Peyer's patch (tissue), 4 donors: ENCODE results near the gene CCDC74A.
"Not testable (repeated sequence)": the region's sequence is repeated elsewhere in the genome, so short reads cannot be mapped to it uniquely, and the experiment has no call there.

Experiments
- POLR2A ChIP-seq, 2 donors: fragments of 450-650 bp; IDR thresholded peaks; one replicate each; pipeline ENCODE4 v1.5.1; 2017; ENCODE audit warnings: antibody characterized with exemption in 2 of 2, mild to moderate bottlenecking in 2 of 2, moderate library complexity in 2 of 2
- TF ChIP-seq, protein P1 (sequence below), 6 experiments: fragments of 450-650 bp in 4 of 6; fragments of 200-600 bp in 2 of 6; sonication (generic) in 1 of 6; IDR thresholded peaks; one replicate each; pipeline ENCODE4 v1.5.1; 2017 to 2019; ENCODE audit warnings: antibody characterized with exemption in 6 of 6, mild to moderate bottlenecking in 3 of 6, moderate library complexity in 1 of 6

DNA sequence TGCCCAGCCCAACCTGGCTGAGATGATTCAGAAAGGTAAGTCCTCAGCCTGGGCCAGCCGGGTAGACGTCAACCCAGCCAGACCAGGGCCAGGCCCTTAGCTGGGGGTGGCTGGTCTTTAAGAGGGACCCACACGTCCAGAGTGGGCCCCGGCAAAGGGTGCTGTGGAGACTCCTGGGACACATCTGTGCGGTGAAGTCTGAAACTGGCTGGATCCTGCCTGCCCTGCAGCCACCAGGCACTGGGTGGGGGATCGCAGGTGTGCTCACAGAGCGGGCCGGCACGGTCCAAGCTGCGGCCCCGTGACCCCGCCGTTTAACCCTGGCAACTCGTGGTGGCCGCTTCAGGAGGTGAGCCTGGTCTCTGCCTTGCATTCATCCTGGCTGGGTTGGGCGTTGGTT lies 9.8 kb upstream of the CCDC74A start:
- not testable (repeated sequence) for TF ChIP-seq POLR2A (IDR thresholded peaks at IDR 0.05)
- TF ChIP-seq, protein P1, sequence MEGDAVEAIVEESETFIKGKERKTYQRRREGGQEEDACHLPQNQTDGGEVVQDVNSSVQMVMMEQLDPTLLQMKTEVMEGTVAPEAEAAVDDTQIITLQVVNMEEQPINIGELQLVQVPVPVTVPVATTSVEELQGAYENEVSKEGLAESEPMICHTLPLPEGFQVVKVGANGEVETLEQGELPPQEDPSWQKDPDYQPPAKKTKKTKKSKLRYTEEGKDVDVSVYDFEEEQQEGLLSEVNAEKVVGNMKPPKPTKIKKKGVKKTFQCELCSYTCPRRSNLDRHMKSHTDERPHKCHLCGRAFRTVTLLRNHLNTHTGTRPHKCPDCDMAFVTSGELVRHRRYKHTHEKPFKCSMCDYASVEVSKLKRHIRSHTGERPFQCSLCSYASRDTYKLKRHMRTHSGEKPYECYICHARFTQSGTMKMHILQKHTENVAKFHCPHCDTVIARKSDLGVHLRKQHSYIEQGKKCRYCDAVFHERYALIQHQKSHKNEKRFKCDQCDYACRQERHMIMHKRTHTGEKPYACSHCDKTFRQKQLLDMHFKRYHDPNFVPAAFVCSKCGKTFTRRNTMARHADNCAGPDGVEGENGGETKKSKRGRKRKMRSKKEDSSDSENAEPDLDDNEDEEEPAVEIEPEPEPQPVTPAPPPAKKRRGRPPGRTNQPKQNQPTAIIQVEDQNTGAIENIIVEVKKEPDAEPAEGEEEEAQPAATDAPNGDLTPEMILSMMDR (IDR thresholded peaks at IDR 0.05), result not testable (repeated sequence)
